PC-3 (cell line): ENCODE results near the gene NEU2.

Experiments used
- EZH2 ChIP-seq: fragments of 300-600 bp; sonication (generic); IDR thresholded peaks from one replicate; pipeline ENCODE4 v1.6.1; 2017; ENCODE audit warnings: antibody characterized with exemption, mild to moderate bottlenecking, low read length; ENCODE audit not compliant: unreplicated experiment
- EZH2phosphoT487 ChIP-seq: fragments of 300-600 bp; sonication (generic); IDR thresholded peaks from 2 replicates; pipeline ENCODE4 v1.6.1; 2018; ENCODE audit warnings: mild to moderate bottlenecking, antibody characterized with exemption, low read length, borderline replicate concordance
- TF ChIP-seq, protein P1 (sequence below): fragments of 300-600 bp; sonication (generic); conservative IDR thresholded peaks from 2 replicates; pipeline ENCODE4 v1.5.1; 2017; ENCODE audit warnings: antibody characterized with exemption, low read depth, mild to moderate bottlenecking, low read length

DNA sequence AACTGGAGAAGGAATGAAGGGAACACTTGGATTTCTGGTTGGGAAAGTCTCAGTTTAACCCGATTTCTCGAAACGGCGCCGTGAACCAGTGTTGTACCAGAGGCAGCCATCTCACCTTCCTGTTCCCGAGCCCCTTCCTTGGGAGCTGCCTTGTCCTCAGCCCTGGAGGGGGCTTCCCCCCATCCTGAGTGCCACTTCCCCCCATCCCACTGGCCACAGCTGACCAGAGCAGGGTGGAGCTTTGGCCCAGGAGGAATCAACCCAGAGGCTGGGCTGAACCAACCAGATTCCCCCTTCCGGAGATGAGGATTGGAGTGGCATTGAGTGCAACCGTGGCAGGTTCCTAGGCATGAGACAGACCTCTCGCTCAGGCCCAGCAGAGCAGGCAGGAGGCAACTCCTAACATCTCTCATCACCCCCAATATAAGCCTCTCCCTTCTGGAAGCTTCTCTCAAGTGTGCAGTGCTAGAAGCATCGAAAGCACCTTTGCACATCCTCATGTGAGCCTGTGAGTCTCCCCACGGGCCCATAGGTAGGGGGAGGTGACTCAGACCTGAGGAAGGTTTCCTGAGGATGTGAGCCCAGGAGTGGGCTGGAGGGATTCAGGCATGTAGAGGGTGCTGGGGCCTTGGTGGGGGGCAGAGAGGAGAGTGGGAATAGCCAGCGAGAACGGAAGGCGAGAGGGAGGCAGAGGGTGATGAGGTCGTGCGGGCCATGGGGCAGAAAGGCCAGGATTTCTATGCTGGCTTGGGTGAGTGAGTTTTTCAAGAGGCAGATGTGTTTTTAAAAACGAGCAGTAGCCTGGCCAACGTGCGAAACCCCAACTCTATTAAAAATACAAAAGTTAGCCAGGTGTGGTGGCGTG, 31.4 kb upstream of the NEU2 start:
- TF ChIP-seq, protein P1, sequence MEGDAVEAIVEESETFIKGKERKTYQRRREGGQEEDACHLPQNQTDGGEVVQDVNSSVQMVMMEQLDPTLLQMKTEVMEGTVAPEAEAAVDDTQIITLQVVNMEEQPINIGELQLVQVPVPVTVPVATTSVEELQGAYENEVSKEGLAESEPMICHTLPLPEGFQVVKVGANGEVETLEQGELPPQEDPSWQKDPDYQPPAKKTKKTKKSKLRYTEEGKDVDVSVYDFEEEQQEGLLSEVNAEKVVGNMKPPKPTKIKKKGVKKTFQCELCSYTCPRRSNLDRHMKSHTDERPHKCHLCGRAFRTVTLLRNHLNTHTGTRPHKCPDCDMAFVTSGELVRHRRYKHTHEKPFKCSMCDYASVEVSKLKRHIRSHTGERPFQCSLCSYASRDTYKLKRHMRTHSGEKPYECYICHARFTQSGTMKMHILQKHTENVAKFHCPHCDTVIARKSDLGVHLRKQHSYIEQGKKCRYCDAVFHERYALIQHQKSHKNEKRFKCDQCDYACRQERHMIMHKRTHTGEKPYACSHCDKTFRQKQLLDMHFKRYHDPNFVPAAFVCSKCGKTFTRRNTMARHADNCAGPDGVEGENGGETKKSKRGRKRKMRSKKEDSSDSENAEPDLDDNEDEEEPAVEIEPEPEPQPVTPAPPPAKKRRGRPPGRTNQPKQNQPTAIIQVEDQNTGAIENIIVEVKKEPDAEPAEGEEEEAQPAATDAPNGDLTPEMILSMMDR = no peak
- TF ChIP-seq EZH2 = no peak
- no peak for TF ChIP-seq EZH2phosphoT487
